ENCODE results near the gene OPTN.

Gene OPTN

DNA sequence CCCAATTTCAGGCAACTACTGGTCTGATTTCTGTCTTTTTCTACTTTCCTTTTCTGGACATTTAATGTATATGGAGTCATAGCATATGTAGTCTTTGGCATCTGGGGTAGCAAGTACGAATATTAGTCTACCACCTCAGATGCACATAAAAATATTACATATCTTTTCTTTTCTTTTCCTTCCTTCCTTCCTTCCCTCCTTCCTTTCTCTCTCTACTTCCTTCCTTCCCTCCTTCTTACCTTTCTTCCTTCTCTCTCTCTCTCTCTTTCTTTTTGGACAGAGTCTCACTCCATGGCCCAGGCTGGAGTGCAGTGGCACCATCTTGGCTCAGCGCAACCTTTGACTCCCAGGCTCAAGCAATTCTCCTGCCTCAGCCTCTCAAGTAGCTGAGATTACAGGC is 4.0 kb upstream of the OPTN start:
- H2AFZ ChIP-seq (ENCODE audit: low read length): no peak overlapping the region
- peaks cover 9% of the 10 kb centered on the region for H3K4me1 ChIP-seq (ENCODE audit: insufficient read depth, low read length, severe bottlenecking)
- no peaks in the 10 kb centered on the region for H3K36me3 ChIP-seq (ENCODE audit: insufficient read depth, low read length)
- no peaks in the 10 kb centered on the region for H3F3A ChIP-seq (ENCODE audit: insufficient read depth, low read length)
- H3K9me2 ChIP-seq (ENCODE audit: low read depth, low read length): no peaks in the 10 kb centered on the region
- no peak overlapping the region for H3K9ac ChIP-seq (ENCODE audit: low read length)
- H3K27me3 ChIP-seq (ENCODE audit: insufficient read depth, low read length): no peaks in the 10 kb centered on the region
- no peak overlapping the region for H3K4me2 ChIP-seq (ENCODE audit: low read length)
- H3K27ac ChIP-seq (ENCODE audit: low read depth, low read length, poor library complexity, severe bottlenecking): no peak overlapping the region
- H4K20me1 ChIP-seq (ENCODE audit: insufficient read depth, low read length): no peaks in the 10 kb centered on the region
- H3K9me3 ChIP-seq (ENCODE audit: low read length): no peaks in the 10 kb centered on the region
- no peak for TF ChIP-seq EZH2 (IDR thresholded peaks at IDR 0.05; ENCODE audit: borderline replicate concordance, low read length)
- TF ChIP-seq, protein P1, sequence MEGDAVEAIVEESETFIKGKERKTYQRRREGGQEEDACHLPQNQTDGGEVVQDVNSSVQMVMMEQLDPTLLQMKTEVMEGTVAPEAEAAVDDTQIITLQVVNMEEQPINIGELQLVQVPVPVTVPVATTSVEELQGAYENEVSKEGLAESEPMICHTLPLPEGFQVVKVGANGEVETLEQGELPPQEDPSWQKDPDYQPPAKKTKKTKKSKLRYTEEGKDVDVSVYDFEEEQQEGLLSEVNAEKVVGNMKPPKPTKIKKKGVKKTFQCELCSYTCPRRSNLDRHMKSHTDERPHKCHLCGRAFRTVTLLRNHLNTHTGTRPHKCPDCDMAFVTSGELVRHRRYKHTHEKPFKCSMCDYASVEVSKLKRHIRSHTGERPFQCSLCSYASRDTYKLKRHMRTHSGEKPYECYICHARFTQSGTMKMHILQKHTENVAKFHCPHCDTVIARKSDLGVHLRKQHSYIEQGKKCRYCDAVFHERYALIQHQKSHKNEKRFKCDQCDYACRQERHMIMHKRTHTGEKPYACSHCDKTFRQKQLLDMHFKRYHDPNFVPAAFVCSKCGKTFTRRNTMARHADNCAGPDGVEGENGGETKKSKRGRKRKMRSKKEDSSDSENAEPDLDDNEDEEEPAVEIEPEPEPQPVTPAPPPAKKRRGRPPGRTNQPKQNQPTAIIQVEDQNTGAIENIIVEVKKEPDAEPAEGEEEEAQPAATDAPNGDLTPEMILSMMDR (IDR thresholded peaks at IDR 0.05; ENCODE audit: low read length): no peak
- H3K4me3 ChIP-seq (ENCODE audit: low read depth, low read length, poor library complexity, severe bottlenecking): no peak overlapping the region
- no peaks in the 10 kb centered on the region for H3K79me2 ChIP-seq (ENCODE audit: insufficient read depth, low read length)

- TF ChIP-seq, protein P1 (IDR thresholded peaks at IDR 0.05; ENCODE audit: low read length): no peak
- TF ChIP-seq EZH2 (IDR thresholded peaks at IDR 0.05; ENCODE audit: borderline replicate concordance, low read length): no peak
- H3K9ac ChIP-seq (ENCODE audit: low read length): no peak overlapping the region; the same call in 1 of the 2 replicates
- H4K20me1 ChIP-seq (ENCODE audit: insufficient read depth, low read length): no peaks in the 10 kb centered on the region
- no peaks in the 10 kb centered on the region for H3K9me2 ChIP-seq (ENCODE audit: low read depth, low read length)
- no peak overlapping the region for H2AFZ ChIP-seq (ENCODE audit: low read length)
- no peaks in the 10 kb centered on the region for H3K9me3 ChIP-seq (ENCODE audit: low read length)
- H3F3A ChIP-seq (ENCODE audit: insufficient read depth, low read length): no peaks in the 10 kb centered on the region
- no peak overlapping the region for H3K27ac ChIP-seq (ENCODE audit: low read depth, low read length, poor library complexity, severe bottlenecking)
- H3K27me3 ChIP-seq (ENCODE audit: insufficient read depth, low read length): no peaks in the 10 kb centered on the region
- H3K4me3 ChIP-seq (ENCODE audit: low read depth, low read length, poor library complexity, severe bottlenecking): peak overlapping the region; percentile 66
- H3K4me1 ChIP-seq (ENCODE audit: insufficient read depth, low read length, severe bottlenecking): peaks cover 10% of the 10 kb centered on the region
- no peaks in the 10 kb centered on the region for H3K79me2 ChIP-seq (ENCODE audit: insufficient read depth, low read length)
- peak overlapping the region; percentile 68 for H3K4me2 ChIP-seq (ENCODE audit: low read length)
- H3K36me3 ChIP-seq (ENCODE audit: insufficient read depth, low read length): no peaks in the 10 kb centered on the region
These were observed 758 bp upstream of the OPTN start for GRCh38 chr10:13099144-13099665.

DNA sequence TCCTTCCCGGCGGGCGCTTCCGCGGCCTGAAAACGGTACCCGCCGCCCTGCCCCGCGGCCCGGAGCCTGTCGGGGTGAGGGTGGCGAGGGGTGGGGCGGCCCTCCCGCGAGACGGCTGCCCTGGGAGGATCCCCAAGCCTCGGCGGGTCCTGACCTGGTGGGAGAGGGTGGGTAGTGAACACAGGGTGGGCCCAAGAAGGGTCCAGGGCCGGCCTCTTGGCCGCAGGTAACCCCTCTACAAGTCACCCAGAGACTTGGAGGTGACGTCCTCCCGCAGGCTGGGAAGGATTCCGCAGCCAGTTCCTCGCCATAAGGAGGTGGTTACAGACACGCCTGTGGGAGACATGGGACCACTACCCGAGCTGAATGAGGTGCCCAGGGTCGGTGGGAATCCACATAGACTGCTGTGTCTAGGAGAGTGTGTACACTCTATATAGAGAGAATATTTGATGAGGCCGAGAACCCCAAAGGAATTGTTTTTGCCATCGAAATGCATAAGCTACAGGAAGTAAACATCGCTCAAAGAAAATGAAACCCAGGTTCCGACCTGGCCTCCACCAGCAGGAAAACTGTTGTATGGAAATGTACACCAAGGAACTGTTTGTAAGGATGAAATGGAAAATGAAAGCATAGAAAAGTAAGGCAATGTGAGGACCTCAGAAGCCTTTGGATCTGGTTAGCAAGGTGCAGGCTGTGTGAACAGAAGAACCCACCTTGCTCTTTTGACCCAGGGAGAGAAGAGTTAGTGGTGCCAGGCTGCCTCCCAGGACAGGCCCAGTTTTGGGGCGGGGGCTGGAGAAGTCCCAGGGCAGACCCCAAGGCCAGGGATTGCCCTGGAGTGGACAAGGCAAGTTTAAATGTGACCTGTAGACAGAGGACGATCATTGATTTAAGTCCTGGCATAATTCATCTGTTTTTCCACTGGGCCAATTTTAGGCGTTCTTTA is 659 bp downstream of the OPTN start:
- no peaks in the 10 kb centered on the region for H3F3A ChIP-seq (ENCODE audit: insufficient read depth, low read length)
- no peak overlapping the region for H2AFZ ChIP-seq (ENCODE audit: low read length)
- H3K27ac ChIP-seq (ENCODE audit: low read depth, low read length, poor library complexity, severe bottlenecking): no peak overlapping the region
- H3K79me2 ChIP-seq (ENCODE audit: insufficient read depth, low read length): no peaks in the 10 kb centered on the region
- H3K27me3 ChIP-seq (ENCODE audit: insufficient read depth, low read length): no peaks in the 10 kb centered on the region
- peak overlapping the region; percentile 68 for H3K4me2 ChIP-seq (ENCODE audit: low read length)
- H3K4me3 ChIP-seq (ENCODE audit: low read depth, low read length, poor library complexity, severe bottlenecking): peak overlapping the region; percentile 66
- H3K9ac ChIP-seq (ENCODE audit: low read length): peak overlapping the region; percentile 55
- no peaks in the 10 kb centered on the region for H3K9me3 ChIP-seq (ENCODE audit: low read length)
- TF ChIP-seq, protein P1 (IDR thresholded peaks at IDR 0.05; ENCODE audit: low read length): no peak
- no peak for TF ChIP-seq EZH2 (IDR thresholded peaks at IDR 0.05; ENCODE audit: borderline replicate concordance, low read length)
- no peaks in the 10 kb centered on the region for H3K36me3 ChIP-seq (ENCODE audit: insufficient read depth, low read length)
- H3K4me1 ChIP-seq (ENCODE audit: insufficient read depth, low read length, severe bottlenecking): peaks cover 10% of the 10 kb centered on the region
- H4K20me1 ChIP-seq (ENCODE audit: insufficient read depth, low read length): no peaks in the 10 kb centered on the region
- no peaks in the 10 kb centered on the region for H3K9me2 ChIP-seq (ENCODE audit: low read depth, low read length)

All from OCI-LY1 (cell line).